Measurements from ENCODE around the gene SLC24A3.

SLC24A3 gene

DNA sequence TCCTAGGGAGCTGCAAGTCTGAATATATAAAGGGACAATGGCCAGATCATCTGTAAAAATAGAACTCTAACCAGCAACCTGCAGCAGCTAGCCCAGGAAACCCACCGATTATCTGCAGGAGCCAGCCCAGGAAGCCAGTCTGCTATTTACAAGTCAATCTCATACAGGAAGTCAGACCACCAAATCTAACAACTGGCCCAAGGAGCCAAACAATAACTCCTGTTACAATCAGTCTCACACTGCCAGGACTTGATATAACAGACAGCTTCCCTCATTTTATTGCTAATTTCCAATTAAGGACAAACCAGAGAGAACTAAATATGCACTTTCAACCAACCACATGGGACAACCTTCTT lies 531.2 kb downstream of the SLC24A3 start:
- no peak overlapping the region for H3K4me3 ChIP-seq (ENCODE audit: low read depth, low read length)
- TF ChIP-seq, protein P1, sequence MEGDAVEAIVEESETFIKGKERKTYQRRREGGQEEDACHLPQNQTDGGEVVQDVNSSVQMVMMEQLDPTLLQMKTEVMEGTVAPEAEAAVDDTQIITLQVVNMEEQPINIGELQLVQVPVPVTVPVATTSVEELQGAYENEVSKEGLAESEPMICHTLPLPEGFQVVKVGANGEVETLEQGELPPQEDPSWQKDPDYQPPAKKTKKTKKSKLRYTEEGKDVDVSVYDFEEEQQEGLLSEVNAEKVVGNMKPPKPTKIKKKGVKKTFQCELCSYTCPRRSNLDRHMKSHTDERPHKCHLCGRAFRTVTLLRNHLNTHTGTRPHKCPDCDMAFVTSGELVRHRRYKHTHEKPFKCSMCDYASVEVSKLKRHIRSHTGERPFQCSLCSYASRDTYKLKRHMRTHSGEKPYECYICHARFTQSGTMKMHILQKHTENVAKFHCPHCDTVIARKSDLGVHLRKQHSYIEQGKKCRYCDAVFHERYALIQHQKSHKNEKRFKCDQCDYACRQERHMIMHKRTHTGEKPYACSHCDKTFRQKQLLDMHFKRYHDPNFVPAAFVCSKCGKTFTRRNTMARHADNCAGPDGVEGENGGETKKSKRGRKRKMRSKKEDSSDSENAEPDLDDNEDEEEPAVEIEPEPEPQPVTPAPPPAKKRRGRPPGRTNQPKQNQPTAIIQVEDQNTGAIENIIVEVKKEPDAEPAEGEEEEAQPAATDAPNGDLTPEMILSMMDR (IDR thresholded peaks at IDR 0.05; ENCODE audit: low read depth, low read length, missing control alignments): no peak
- DNase-seq (ENCODE audit: low read depth): no peak
- in situ Hi-C loops (cut with HindIII; ENCODE audit: low sequenced_read_pairs): no loop called here

DNA sequence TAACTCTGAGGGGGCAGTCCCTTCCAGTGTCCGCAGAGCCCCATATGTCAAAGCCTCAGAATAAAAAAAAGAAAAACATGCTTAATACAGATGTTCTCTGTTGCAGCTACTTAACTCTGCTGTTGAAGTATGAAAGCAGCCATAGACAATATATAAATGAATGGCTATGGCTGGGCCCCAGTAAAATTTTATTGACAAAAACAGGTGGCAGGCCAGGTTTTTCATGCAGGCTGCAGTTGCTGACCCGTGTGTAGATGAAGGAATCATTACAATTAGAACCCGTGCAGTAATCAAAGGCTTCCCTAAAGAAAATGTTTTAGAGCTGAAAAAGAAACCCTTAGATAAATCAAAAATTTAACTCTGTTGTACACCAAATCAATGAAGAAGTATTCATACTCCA lies 532.7 kb downstream of the SLC24A3 start:
- TF ChIP-seq, protein P1 (IDR thresholded peaks at IDR 0.05; ENCODE audit: low read depth, low read length, missing control alignments): no peak
- no peak for DNase-seq (ENCODE audit: low read depth)
- no peak overlapping the region for H3K4me3 ChIP-seq (ENCODE audit: low read depth, low read length)
- in situ Hi-C loops (cut with HindIII; ENCODE audit: low sequenced_read_pairs): no loop called here

DNA sequence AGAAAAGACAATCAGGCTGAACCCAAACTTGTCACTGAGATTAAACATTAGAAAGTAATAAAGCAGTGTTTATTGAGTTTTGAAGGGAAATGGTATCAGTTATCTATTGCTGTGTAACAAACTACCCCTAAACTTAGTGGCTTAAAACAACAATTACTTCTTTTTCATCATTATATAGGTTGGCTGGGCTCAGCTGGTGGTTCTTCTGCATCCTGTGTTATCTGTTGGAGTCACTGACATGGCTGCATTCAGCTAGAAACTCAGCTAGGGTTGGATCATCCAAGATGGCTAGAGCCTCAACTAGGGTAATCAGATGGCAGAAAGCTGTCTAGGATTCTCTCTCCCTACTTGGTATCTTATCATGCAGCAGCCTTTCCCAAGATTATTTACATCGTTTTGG lies 533.1 kb downstream of the SLC24A3 start:
- DNase-seq (ENCODE audit: low read depth): no peak
- in situ Hi-C loops (cut with HindIII; ENCODE audit: low sequenced_read_pairs): no loop called here
- TF ChIP-seq, protein P1 (IDR thresholded peaks at IDR 0.05; ENCODE audit: low read depth, low read length, missing control alignments): no peak
- H3K4me3 ChIP-seq (ENCODE audit: low read depth, low read length): no peak overlapping the region

DNA sequence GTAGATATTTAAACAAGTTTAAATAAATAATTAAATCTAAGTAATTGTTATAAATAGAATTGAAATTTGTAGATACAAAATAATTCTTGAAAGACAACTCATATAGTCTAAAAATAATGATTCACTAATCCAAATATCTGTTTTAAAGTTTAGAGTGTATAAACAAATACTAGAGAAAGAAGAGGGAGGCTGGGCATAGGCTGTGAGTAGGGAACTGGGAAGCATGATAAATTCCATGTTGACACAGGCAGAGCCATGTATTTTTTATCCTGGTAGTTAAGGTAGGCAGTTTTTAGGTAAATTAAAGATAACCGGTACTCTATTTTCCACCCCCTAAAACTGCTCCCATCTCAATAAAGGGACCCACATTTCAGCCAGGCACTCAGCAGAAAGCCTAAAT lies 534.0 kb downstream of the SLC24A3 start:
- TF ChIP-seq, protein P1 (IDR thresholded peaks at IDR 0.05; ENCODE audit: low read depth, low read length, missing control alignments): no peak
- H3K4me3 ChIP-seq (ENCODE audit: low read depth, low read length): no peak overlapping the region
- in situ Hi-C loops (cut with HindIII; ENCODE audit: low sequenced_read_pairs): no loop called here
- no peak for DNase-seq (ENCODE audit: low read depth)

DNA sequence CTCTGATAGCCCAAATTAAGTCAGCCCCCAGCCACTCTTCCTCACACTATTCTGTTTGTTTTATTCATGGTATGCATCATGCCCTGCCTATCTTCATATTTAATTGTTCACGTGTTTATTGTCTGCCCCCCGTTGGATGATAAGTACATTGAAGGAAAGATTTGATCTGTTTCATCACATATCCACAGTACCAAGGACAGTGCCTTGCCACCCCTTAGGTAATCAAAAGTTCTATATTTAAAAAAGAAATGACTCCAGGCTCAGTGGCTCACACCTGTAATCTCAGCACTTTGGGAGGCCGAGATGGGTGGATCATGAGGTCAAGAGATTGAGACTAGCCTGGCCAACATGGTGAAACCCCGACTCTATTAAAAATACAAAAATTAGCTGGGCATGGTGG lies 535.5 kb downstream of the SLC24A3 start:
- DNase-seq (ENCODE audit: low read depth): no peak
- TF ChIP-seq, protein P1 (IDR thresholded peaks at IDR 0.05; ENCODE audit: low read depth, low read length, missing control alignments): no peak
- no peak overlapping the region for H3K4me3 ChIP-seq (ENCODE audit: low read depth, low read length)
- in situ Hi-C loops (cut with HindIII; ENCODE audit: low sequenced_read_pairs): no loop called here

DNA sequence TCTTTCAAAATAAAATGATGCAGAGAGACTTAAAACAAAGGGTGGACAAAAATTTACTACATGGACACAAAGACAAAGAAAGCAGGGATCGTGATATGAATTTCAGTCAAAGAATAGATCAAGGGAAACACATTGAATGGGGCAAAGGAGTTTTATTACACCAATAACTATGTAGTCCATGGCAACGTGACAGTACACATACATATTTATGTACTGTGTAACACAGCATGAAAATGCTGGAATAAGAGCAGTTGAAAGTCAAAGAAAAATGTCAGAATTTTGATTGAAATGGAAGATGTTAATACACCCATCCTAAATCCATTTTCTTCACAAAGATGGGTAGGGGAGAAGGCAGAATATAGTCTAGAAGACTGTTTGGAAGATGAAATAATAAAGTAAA lies 536.2 kb downstream of the SLC24A3 start:
- in situ Hi-C loops (cut with HindIII; ENCODE audit: low sequenced_read_pairs): no loop called here
- TF ChIP-seq, protein P1 (IDR thresholded peaks at IDR 0.05; ENCODE audit: low read depth, low read length, missing control alignments): no peak
- DNase-seq (ENCODE audit: low read depth): no peak
- no peak overlapping the region for H3K4me3 ChIP-seq (ENCODE audit: low read depth, low read length)

DNA sequence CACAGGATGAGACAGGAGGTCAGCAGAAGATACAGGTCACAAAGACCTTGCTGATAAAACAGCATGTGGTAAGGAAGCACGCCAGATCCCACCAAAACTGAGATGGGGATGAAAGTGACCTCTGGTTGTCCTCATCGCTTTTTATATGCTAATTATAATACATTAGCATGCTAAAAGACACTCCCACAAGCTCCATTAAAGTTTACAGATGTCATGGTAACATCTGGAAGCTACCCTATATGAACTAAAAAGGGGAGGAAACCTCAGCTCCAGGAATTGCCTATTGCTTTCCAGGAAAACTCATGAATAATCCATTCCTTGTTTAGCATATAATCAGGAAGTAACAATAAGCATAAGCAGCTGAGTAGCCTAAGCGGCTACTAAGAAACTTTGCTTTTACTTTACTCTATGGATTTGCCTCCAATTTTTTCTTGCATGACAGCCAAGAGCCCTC lies 537.2 kb downstream of the SLC24A3 start:
- in situ Hi-C loops (cut with HindIII; ENCODE audit: low sequenced_read_pairs): no loop called here
- DNase-seq (ENCODE audit: low read depth): no peak
- TF ChIP-seq, protein P1 (IDR thresholded peaks at IDR 0.05; ENCODE audit: low read depth, low read length, missing control alignments): no peak
- H3K4me3 ChIP-seq (ENCODE audit: low read depth, low read length): no peak overlapping the region
